ENCODE data around the gene JUND. TPM values are rescaled to one million over a fixed set of nuclear protein-coding genes. Genes with fewer than 3 reads are reported as not detected.
A peak's percentile ranks its signal among the peaks of the same experiment; 100 is the strongest.

The JUND gene
- total and polyA plus RNA-seq, 2 of the 8 experiments (the other 6 are each of a cell fraction or from before 2014, with no cell fraction given): 54.0 to 77.5 TPM

DNA sequence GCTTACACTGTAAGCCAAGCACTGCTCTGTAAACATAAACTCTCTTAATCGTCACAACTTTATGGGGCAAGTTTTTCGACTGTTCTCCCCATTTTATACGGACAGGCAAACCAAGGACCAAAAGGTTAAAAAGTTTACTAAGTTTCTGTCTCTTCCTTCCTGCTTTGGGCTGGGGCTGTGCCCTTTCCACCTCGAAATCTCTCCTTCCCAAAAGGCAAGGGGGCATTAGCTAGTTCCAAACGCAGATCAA is 2.2 kb downstream of the JUND start:
- peak overlapping the region in 3 of 4 experiments; percentile 60 to 63 (median 62); a peak in 5 of 7 replicates for H3K9ac ChIP-seq (replicated peaks in 1 of 4; ENCODE audit: extremely low read depth in 1 of 4, low read depth in 3 of 4, low read length in 3 of 4)
- TF ChIP-seq CHD1 (IDR thresholded peaks at IDR 0.05; ENCODE audit: low read depth, low read length) (no peak), KDM5A (IDR thresholded peaks at IDR 0.05; ENCODE audit: low read length) (0 out of 2 replicates have a peak, but pooled peaks have one; percentile 87), POLR2A (IDR thresholded peaks at IDR 0.05; ENCODE audit: control extremely low read depth in 1 of 2, low read depth in 2 of 2, low read length in 2 of 2) (0 out of 3 replicates have a peak, but pooled peaks of 1 of the 2 experiments have one; percentile 10)
- FAIRE-seq (no peak), DNase-seq (ENCODE audit: low read depth in 1 of 2, low spot score in 2 of 2) (no peak)
- H2BK12ac ChIP-seq (ENCODE audit: low read depth, low read length): no peak overlapping the region
- no peaks in the 10 kb centered on the region for H3K9me3 ChIP-seq (ENCODE audit: insufficient read depth in 2 of 2, low read depth in 1 of 2, low read length in 1 of 2)
- peaks cover 9 to 24% of the 10 kb centered on the region in 2 experiments for H4K20me1 ChIP-seq (replicated peaks in 1 of 2; ENCODE audit: control insufficient read depth in 1 of 2, insufficient read depth in 2 of 2, low read length in 2 of 2)
- no peak overlapping the region for H2BK20ac ChIP-seq (ENCODE audit: low read length)
- no peak overlapping the region for H2BK120ac ChIP-seq (replicated peaks; ENCODE audit: low read depth, low read length)
- ChIA-PET CTCF (ENCODE audit: partially characterized antibody) (interaction anchor here (0.6 to 13.6 kb wide), 46 partner anchors 8 to 505 kb away, joined by 3 to 242 read pairs (median 8); partner anchors contain the start of genes GDF15, LSM4 and PDE4C), POLR2A (ENCODE audit: partially characterized antibody) (interaction anchor here (0.5 to 10.3 kb wide), 22 partner anchors 10 to 866 kb away, joined by 3 to 237 read pairs (median 15); partner anchors contain the start of genes LSM4, MPV17L2, PGPEP1 and RAB3A)
- no peak overlapping the region for H4K8ac ChIP-seq (ENCODE audit: extremely low read depth, insufficient read depth, low read length)
- H3K18ac ChIP-seq (ENCODE audit: extremely low read depth, low read length): no peak overlapping the region
- WGBS, 2 experiments (ENCODE audit: extremely low coverage in 1 of 2, insufficient coverage in 1 of 2, insufficient read length in 1 of 2, insufficient replicate concordance in 2 of 2, low coverage in 1 of 2, low lambda C conversion rate in 2 of 2, missing lambda C conversion rate in 1 of 2): 41% methylated on average over 5 of the region's 5 CpGs; no CpG with 5 or more reads in 1 of the 2 experiments
- no peak overlapping the region for H4K5ac ChIP-seq (ENCODE audit: insufficient read length, low read depth, low read length)
- no peak overlapping the region for H4K91ac ChIP-seq (replicated peaks; ENCODE audit: insufficient read length, low read length)
- no peak overlapping the region for H3K56ac ChIP-seq (replicated peaks; ENCODE audit: insufficient read length, low read depth, low read length)
- no peak overlapping the region for H2BK15ac ChIP-seq (ENCODE audit: low read length)
- no peak overlapping the region for H3K14ac ChIP-seq (ENCODE audit: insufficient read length)
- no peak overlapping the region for H2AFZ ChIP-seq (ENCODE audit: low read length)
- H3K27me3 ChIP-seq (replicated peaks in 1 of 4; ENCODE audit: control insufficient read depth in 3 of 4, extremely low read depth in 1 of 4, insufficient read depth in 3 of 4, low read length in 3 of 4): no peaks in the 10 kb centered on the region
- peaks cover 10% of the 10 kb centered on the region; the same call in 1 of the 2 replicates for H3K23me2 ChIP-seq (ENCODE audit: low read depth, low read length)
- no peak overlapping the region for H3K23ac ChIP-seq (ENCODE audit: insufficient read length)
- H2AK5ac ChIP-seq (ENCODE audit: low read depth, low read length): no peak overlapping the region
- peaks cover 4 to 14% (median 10%) of the 10 kb centered on the region in 4 experiments; a peak in 6 of 7 replicates for H3K4me1 ChIP-seq (replicated peaks in 1 of 4; ENCODE audit: control insufficient read depth in 3 of 4, insufficient read depth in 4 of 4, low read length in 3 of 4)
- no peak overlapping the region for H3K4ac ChIP-seq (replicated peaks; ENCODE audit: insufficient read length, low read depth, low read length)
- H3K79me1 ChIP-seq (ENCODE audit: low read depth, low read length): peaks cover 16% of the 10 kb centered on the region; the same call in 1 of the 2 replicates
- peak overlapping the region; percentile 44 to 95 (median 89) for H3K4me3 ChIP-seq (ENCODE audit: extremely low read depth in 1 of 4, insufficient read depth in 2 of 4, low read depth in 3 of 4, low read length in 4 of 4)
- peak overlapping the region; percentile 44 to 71 for H3K4me2 ChIP-seq (ENCODE audit: insufficient read depth in 1 of 2, low read depth in 2 of 2, low read length in 2 of 2)
- no peak overlapping the region for H3K27ac ChIP-seq (ENCODE audit: low read depth, low read length)
- H3K79me2 ChIP-seq (ENCODE audit: control insufficient read depth in 1 of 2, insufficient read depth in 2 of 2, low read length in 2 of 2): peaks cover 0 to 28% of the 10 kb centered on the region in 2 experiments; a peak in 3 of 4 replicates
- peaks cover 0 to 5% (median 3%) of the 10 kb centered on the region in 4 experiments; a peak in 3 of 8 replicates for H3K36me3 ChIP-seq (ENCODE audit: control insufficient read depth in 2 of 4, insufficient read depth in 4 of 4, low read length in 3 of 4)
- H2BK5ac ChIP-seq (ENCODE audit: low read depth, low read length): no peak overlapping the region

Data from H1 (cell line).